GM12878 (cell line): Measurements from ENCODE around the gene RFX3. TPM values are rescaled to one million over a fixed set of nuclear protein-coding genes. Genes with fewer than 3 reads are reported as not detected.

Experiments used
- ATAC-seq: fragments of 200-7000 bp; cut with Tn5 transposase; 3 replicates; pipeline ENCODE4 v1.9.1; 2020; ENCODE audit warnings: mild to moderate bottlenecking, moderate library complexity
- BruUV-seq: library from RNA; stranded (reverse); fragments of 400-500 nt; replicated peaks from 2 replicates; lab custom pipeline; 2021; lab: Mats Ljungman, UMichigan
- CTCF ChIA-PET: fragments of 300-600 bp; sonication (Branson Sonifier 250); formaldehyde crosslinking; extraction: SDS; loops from one replicate; lab custom pipeline; 2021; ENCODE audit warnings: inconsistent platforms; lab: Yijun Ruan, JAX
- POLR2A ChIA-PET: fragments of 350-600 bp; formaldehyde crosslinking; extraction: SDS; loops from one replicate; lab custom pipeline; 2021; ENCODE audit warnings: inconsistent platforms; lab: Charles Lee
- RAD21 ChIA-PET: fragments of 300-600 bp; sonication (Branson Sonifier 250); formaldehyde crosslinking; loops from one replicate; lab custom pipeline; 2023; ENCODE audit warnings: antibody characterized with exemption; ENCODE audit not compliant: unreplicated experiment; lab: Charles Lee
- SMC1A ChIA-PET: fragments of 300-600 bp; sonication (Branson Sonifier 250); formaldehyde crosslinking; loops from one replicate; lab custom pipeline; 2023; ENCODE audit not compliant: unreplicated experiment, uncharacterized antibody; lab: Charles Lee
- DNase-seq: peaks from one replicate; pipeline ENCODE4 v3.0.0-alpha.2; 2011; ENCODE audit warnings: low read depth, low spot score
- FAIRE-seq: peaks from 3 replicates; lab custom pipeline; 2011; peaks lifted over from hg19 to GRCh38; lab: Jason Lieb, UNC
- H2AFZ ChIP-seq: 2 replicates; pipeline ENCODE4 v1.6.0; 2011; ENCODE audit warnings: low read depth, low read length, control low read depth; ENCODE audit not compliant: control insufficient read depth
- H3K27ac ChIP-seq: 2 replicates; pipeline ENCODE4 v1.5.1; 2011; ENCODE audit warnings: control low read depth; ENCODE audit not compliant: control insufficient read depth, insufficient read depth
- H3K27me3 ChIP-seq, 2 experiments: replicated peaks in 1 of 2; 2 replicates each; pipeline versions ENCODE4 v1.6.0 to v1.6.1; 2011; ENCODE audit warnings: low read length in 1 of 2; ENCODE audit not compliant: control insufficient read depth in 2 of 2, insufficient read depth in 2 of 2
- H3K36me3 ChIP-seq, 2 experiments: 2 replicates each; pipeline ENCODE4 v1.5.1; 2011; ENCODE audit warnings: low read length in 1 of 2; ENCODE audit not compliant: control insufficient read depth in 2 of 2, insufficient read depth in 2 of 2
- H3K4me1 ChIP-seq: 2 replicates; pipeline ENCODE4 v1.6.1; 2011; ENCODE audit warnings: mild to moderate bottlenecking, low read length, moderate library complexity, mixed read lengths; ENCODE audit not compliant: control insufficient read depth, insufficient read depth
- H3K4me2 ChIP-seq: 2 replicates; pipeline ENCODE4 v1.6.0; 2011; ENCODE audit warnings: control low read depth; ENCODE audit not compliant: control insufficient read depth, insufficient read depth
- H3K4me3 ChIP-seq: fragments of 200-600 bp; sonication (generic); 2 replicates; pipeline ENCODE4 v1.5.1; 2016
- H3K79me2 ChIP-seq: 2 replicates; pipeline ENCODE4 v1.6.0; 2011; ENCODE audit warnings: low read length; ENCODE audit not compliant: control insufficient read depth, insufficient read depth
- H3K9ac ChIP-seq: 2 replicates; pipeline ENCODE4 v1.8.0; 2011; ENCODE audit warnings: low read length, control low read depth, mixed read lengths; ENCODE audit not compliant: control insufficient read depth, insufficient read depth
- H3K9me3 ChIP-seq: replicated peaks from 3 replicates; pipeline ENCODE4 v1.5.1; 2011; ENCODE audit warnings: mild to moderate bottlenecking, low read length; ENCODE audit not compliant: control insufficient read depth, insufficient read depth
- H4K20me1 ChIP-seq: 2 replicates; pipeline ENCODE4 v1.6.0; 2011; ENCODE audit not compliant: control insufficient read depth, insufficient read depth
- CHD2 ChIP-seq: IDR thresholded peaks from 2 replicates; pipeline ENCODE4 v1.6.1; 2011; ENCODE audit warnings: low read depth, low read length, improper control_type of control experiment, borderline replicate concordance
- FOXM1 ChIP-seq: IDR thresholded peaks from 2 replicates; pipeline ENCODE4 v1.6.1; 2012; ENCODE audit warnings: low read depth, mild to moderate bottlenecking, inconsistent platforms, low read length, moderate library complexity
- GATAD2B ChIP-seq: fragments of 450-650 bp; conservative IDR thresholded peaks from 2 replicates; pipeline ENCODE4 v1.6.1; 2017; ENCODE audit warnings: low read depth, mild to moderate bottlenecking, moderate library complexity
- HDAC2 ChIP-seq: fragments of 200-600 bp; sonication (generic); IDR thresholded peaks from 2 replicates; pipeline ENCODE4 v1.6.1; 2017
- IRF4 ChIP-seq: IDR thresholded peaks from 2 replicates; pipeline ENCODE4 v1.6.1; 2011; ENCODE audit warnings: low read depth, low read length
- NRF1 ChIP-seq: conservative IDR thresholded peaks from 2 replicates; pipeline ENCODE4 v1.6.1; 2011; ENCODE audit warnings: mild to moderate bottlenecking, low read depth, low read length, improper control_type of control experiment
- RAD21 ChIP-seq: IDR thresholded peaks from 2 replicates; pipeline ENCODE4 v1.6.1; 2011; ENCODE audit warnings: mild to moderate bottlenecking, low read depth, low read length, moderate library complexity; ENCODE audit not compliant: insufficient read depth
- SMC3 ChIP-seq: IDR thresholded peaks from 2 replicates; pipeline ENCODE4 v1.6.1; 2011; ENCODE audit warnings: low read length, improper control_type of control experiment, borderline replicate concordance
- WGBS: methylation state at CpG from one replicate; pipeline ENCODE4 v1.1.6; 2016; ENCODE audit warnings: low lambda C conversion rate; ENCODE audit not compliant: insufficient replicate concordance, insufficient coverage; ENCODE audit errors: missing lambda C conversion rate; 5-methylcytosine and 5-hydroxymethylcytosine counted together
- in situ Hi-C: fragments of 300-500 bp; cut with MboI; formaldehyde crosslinking; loops from 9 replicates; pipeline ENCODE4 v1.14.3; 2018; ENCODE audit warnings: mixed read lengths
- intact Hi-C: fragments of 100-400 bp; cut with micrococcal nuclease; formaldehyde crosslinking; loops from one replicate; pipeline ENCODE4 v1.14.2; 2022; ENCODE audit not compliant: unreplicated experiment
- polyA plus RNA-seq, 11 experiments: library from polyadenylated mRNA; depleted of rRNA in 4 of 11; unstranded in 6 of 11; stranded (reverse) in 5 of 11; fragments of >200 nt; fragmentation: Nextera tagmentation in 4 of 11; fragmentation: Illumina TruSeq in 1 of 11; extraction: Ambion mirVana in 4 of 11; extraction: Trizol in 1 of 11; gene quantifications; 1 replicate in 1 of 11; 2 replicates in 10 of 11; pipeline versions ENCODE4 v1.2.1 to v1.2.3, GENCODE V29; 2011 to 2016; ENCODE audit warnings: inconsistent platforms in 2 of 11, missing spikeins in 2 of 11, low read depth in 1 of 11
- total RNA-seq, 4 experiments: library from RNA; depleted of rRNA in 3 of 4; stranded (reverse); fragments of >200 nt in 3 of 4; fragmentation: Illumina TruSeq in 1 of 4; extraction: Trizol in 1 of 4; gene quantifications; 2 replicates each; pipeline versions ENCODE4 v1.2.1 to v1.2.3, GENCODE V29; 2013 to 2021
- TF ChIP-seq, protein P1 (sequence below): IDR thresholded peaks from 2 replicates; pipeline ENCODE4 v1.6.1; 2012; ENCODE audit warnings: mild to moderate bottlenecking, low read depth, low read length
- TF ChIP-seq, protein P2 (sequence below): IDR thresholded peaks from 2 replicates; pipeline ENCODE4 v1.6.1; 2012; ENCODE audit warnings: improper control_type of control experiment, low read depth, low read length; ENCODE audit not compliant: insufficient replicate concordance
- TF ChIP-seq, protein P3 (sequence below), 3 experiments: IDR thresholded peaks in 2 of 3; conservative IDR thresholded peaks in 1 of 3; 2 replicates each; pipeline ENCODE4 v1.5.1; 2011; ENCODE audit warnings: low read depth in 3 of 3, low read length in 3 of 3, mild to moderate bottlenecking in 3 of 3, control low read depth in 2 of 3, moderate library complexity in 2 of 3, inconsistent platforms in 1 of 3, mixed read lengths in 1 of 3; ENCODE audit not compliant: control insufficient read depth in 2 of 3, insufficient read depth in 1 of 3; ENCODE audit errors: extremely low read depth in 1 of 3

Gene RFX3
- total and polyA plus RNA-seq, 10 of the 15 experiments (the other 5 are each of a cell fraction or from before 2014, with no cell fraction given): 1.2 to 26.4 (median 6.7) TPM

DNA sequence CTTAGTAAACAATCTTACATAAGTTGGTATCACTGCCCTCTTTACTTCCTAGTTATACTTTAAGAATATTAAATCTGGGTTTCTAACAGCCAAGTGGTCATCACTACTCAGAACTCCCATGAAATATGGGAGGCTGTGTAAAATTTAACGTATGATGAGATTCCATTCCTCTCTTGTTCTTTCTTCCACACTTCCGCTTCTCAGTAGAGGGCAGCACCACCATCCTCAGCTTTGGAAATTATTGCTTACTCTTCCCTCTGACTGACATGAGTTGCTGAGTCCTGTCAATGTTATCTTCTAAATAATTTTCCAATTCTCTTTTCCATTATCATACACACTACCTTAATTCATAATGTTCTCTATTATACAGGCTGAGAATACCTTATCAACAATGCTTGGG, 194.0 kb downstream of the RFX3 start:
- Histone ChIP-seq H3K4me1 (no peaks in the 10 kb centered on the region), H3K4me3 (no peak overlapping the region), H2AFZ (no peak overlapping the region; the same call in 1 of the 2 replicates), H3K27ac (no peak overlapping the region), H3K36me3 (no peaks in the 10 kb centered on the region), H3K9ac (no peak overlapping the region), H3K4me2 (no peak overlapping the region), H3K27me3 (no peaks in the 10 kb centered on the region), H4K20me1 (no peaks in the 10 kb centered on the region), H3K79me2 (no peaks in the 10 kb centered on the region), H3K9me3 (no peaks in the 10 kb centered on the region; the same call in 2 of the 3 replicates)
- SMC1A ChIA-PET: interaction anchor here (0.7 to 7.2 kb wide), 8 partner anchors 14 to 136 kb away, joined by 3 to 59 read pairs (median 4); no protein-coding TSS in a partner anchor
- no peak for DNase-seq
- RAD21 ChIA-PET: interaction anchor here (2.4 kb wide), 1 partner anchor 91 kb away, joined by 8 read pairs; no protein-coding TSS in a partner anchor
- WGBS: 100% methylated on average over 2 of the region's 2 CpGs
- in situ Hi-C loops (no loop called here), intact Hi-C loops (loop anchor here (5.0 kb wide), 2 partner anchors 90 to 110 kb away; no protein-coding TSS in a partner anchor)
- BruUV-seq: no TSS peak
- POLR2A ChIA-PET: no interaction called here
- ATAC-seq: no peak; the same call in 2 of the 3 replicates
- TF ChIP-seq FOXM1 (no peak), NRF1 (no peak), CHD2 (no peak), HDAC2 (no peak), IRF4 (no peak), RAD21 (peak; percentile 16; the same call in 1 of the 2 replicates), GATAD2B (no peak), SMC3 (peak; percentile 3; the same call in 1 of the 2 replicates)
- TF ChIP-seq, protein P1, sequence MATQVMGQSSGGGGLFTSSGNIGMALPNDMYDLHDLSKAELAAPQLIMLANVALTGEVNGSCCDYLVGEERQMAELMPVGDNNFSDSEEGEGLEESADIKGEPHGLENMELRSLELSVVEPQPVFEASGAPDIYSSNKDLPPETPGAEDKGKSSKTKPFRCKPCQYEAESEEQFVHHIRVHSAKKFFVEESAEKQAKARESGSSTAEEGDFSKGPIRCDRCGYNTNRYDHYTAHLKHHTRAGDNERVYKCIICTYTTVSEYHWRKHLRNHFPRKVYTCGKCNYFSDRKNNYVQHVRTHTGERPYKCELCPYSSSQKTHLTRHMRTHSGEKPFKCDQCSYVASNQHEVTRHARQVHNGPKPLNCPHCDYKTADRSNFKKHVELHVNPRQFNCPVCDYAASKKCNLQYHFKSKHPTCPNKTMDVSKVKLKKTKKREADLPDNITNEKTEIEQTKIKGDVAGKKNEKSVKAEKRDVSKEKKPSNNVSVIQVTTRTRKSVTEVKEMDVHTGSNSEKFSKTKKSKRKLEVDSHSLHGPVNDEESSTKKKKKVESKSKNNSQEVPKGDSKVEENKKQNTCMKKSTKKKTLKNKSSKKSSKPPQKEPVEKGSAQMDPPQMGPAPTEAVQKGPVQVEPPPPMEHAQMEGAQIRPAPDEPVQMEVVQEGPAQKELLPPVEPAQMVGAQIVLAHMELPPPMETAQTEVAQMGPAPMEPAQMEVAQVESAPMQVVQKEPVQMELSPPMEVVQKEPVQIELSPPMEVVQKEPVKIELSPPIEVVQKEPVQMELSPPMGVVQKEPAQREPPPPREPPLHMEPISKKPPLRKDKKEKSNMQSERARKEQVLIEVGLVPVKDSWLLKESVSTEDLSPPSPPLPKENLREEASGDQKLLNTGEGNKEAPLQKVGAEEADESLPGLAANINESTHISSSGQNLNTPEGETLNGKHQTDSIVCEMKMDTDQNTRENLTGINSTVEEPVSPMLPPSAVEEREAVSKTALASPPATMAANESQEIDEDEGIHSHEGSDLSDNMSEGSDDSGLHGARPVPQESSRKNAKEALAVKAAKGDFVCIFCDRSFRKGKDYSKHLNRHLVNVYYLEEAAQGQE: no peak
- TF ChIP-seq, protein P2, sequence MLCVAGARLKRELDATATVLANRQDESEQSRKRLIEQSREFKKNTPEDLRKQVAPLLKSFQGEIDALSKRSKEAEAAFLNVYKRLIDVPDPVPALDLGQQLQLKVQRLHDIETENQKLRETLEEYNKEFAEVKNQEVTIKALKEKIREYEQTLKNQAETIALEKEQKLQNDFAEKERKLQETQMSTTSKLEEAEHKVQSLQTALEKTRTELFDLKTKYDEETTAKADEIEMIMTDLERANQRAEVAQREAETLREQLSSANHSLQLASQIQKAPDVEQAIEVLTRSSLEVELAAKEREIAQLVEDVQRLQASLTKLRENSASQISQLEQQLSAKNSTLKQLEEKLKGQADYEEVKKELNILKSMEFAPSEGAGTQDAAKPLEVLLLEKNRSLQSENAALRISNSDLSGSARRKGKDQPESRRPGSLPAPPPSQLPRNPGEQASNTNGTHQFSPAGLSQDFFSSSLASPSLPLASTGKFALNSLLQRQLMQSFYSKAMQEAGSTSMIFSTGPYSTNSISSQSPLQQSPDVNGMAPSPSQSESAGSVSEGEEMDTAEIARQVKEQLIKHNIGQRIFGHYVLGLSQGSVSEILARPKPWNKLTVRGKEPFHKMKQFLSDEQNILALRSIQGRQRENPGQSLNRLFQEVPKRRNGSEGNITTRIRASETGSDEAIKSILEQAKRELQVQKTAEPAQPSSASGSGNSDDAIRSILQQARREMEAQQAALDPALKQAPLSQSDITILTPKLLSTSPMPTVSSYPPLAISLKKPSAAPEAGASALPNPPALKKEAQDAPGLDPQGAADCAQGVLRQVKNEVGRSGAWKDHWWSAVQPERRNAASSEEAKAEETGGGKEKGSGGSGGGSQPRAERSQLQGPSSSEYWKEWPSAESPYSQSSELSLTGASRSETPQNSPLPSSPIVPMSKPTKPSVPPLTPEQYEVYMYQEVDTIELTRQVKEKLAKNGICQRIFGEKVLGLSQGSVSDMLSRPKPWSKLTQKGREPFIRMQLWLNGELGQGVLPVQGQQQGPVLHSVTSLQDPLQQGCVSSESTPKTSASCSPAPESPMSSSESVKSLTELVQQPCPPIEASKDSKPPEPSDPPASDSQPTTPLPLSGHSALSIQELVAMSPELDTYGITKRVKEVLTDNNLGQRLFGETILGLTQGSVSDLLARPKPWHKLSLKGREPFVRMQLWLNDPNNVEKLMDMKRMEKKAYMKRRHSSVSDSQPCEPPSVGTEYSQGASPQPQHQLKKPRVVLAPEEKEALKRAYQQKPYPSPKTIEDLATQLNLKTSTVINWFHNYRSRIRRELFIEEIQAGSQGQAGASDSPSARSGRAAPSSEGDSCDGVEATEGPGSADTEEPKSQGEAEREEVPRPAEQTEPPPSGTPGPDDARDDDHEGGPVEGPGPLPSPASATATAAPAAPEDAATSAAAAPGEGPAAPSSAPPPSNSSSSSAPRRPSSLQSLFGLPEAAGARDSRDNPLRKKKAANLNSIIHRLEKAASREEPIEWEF: no peak
- TF ChIP-seq, protein P3, sequence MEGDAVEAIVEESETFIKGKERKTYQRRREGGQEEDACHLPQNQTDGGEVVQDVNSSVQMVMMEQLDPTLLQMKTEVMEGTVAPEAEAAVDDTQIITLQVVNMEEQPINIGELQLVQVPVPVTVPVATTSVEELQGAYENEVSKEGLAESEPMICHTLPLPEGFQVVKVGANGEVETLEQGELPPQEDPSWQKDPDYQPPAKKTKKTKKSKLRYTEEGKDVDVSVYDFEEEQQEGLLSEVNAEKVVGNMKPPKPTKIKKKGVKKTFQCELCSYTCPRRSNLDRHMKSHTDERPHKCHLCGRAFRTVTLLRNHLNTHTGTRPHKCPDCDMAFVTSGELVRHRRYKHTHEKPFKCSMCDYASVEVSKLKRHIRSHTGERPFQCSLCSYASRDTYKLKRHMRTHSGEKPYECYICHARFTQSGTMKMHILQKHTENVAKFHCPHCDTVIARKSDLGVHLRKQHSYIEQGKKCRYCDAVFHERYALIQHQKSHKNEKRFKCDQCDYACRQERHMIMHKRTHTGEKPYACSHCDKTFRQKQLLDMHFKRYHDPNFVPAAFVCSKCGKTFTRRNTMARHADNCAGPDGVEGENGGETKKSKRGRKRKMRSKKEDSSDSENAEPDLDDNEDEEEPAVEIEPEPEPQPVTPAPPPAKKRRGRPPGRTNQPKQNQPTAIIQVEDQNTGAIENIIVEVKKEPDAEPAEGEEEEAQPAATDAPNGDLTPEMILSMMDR (IDR thresholded peaks at IDR 0.05 in 2 of 3, conservative IDR thresholded peaks at IDR 0.05 in 1 of 3; ENCODE audit: control insufficient read depth in 2 of 3, extremely low read depth in 1 of 3, insufficient read depth in 1 of 3, low read depth in 3 of 3, low read length in 3 of 3): peak; percentile 11 to 29 (median 14); a peak in 3 of 6 replicates
- CTCF ChIA-PET: interaction anchor here (0.9 to 7.6 kb wide), 8 partner anchors 12 to 135 kb away, joined by 3 to 112 read pairs (median 4); no protein-coding TSS in a partner anchor
- no peak for FAIRE-seq
